DND-41 (cell line): ENCODE data around the gene SAMD11.

Experiments
- ATAC-seq: fragments of 200-7000 bp; cut with Tn5 transposase; 3 replicates; pipeline ENCODE4 v1.9.1; 2021; ENCODE audit warnings: low read depth; ENCODE audit not compliant: insufficient read depth
- DNase-seq: peaks from one replicate; pipeline ENCODE4 v3.0.0-alpha.2; 2020
- H2AFZ ChIP-seq: 2 replicates; pipeline ENCODE4 v1.6.0; 2012; ENCODE audit warnings: low read depth, low read length
- H3K27ac ChIP-seq: 2 replicates; pipeline ENCODE4 v1.5.1; 2012; ENCODE audit warnings: low read length, inconsistent platforms
- H3K27me3 ChIP-seq: fragments of 200-600 bp; sonication (generic); 2 replicates; pipeline ENCODE4 v1.6.0; 2012; ENCODE audit warnings: low read length, mild to moderate bottlenecking, inconsistent platforms; ENCODE audit not compliant: insufficient read depth, poor library complexity
- H3K36me3 ChIP-seq: 2 replicates; pipeline ENCODE4 v1.5.1; 2012; ENCODE audit warnings: low read length, inconsistent platforms; ENCODE audit not compliant: insufficient read depth
- H3K4me1 ChIP-seq: 2 replicates; pipeline ENCODE4 v1.5.1; 2012; ENCODE audit warnings: mild to moderate bottlenecking, low read length; ENCODE audit not compliant: insufficient read depth
- H3K4me2 ChIP-seq: 2 replicates; pipeline ENCODE4 v1.6.0; 2012; ENCODE audit warnings: mild to moderate bottlenecking, moderate library complexity, low read length, inconsistent platforms; ENCODE audit not compliant: insufficient read depth
- H3K4me3 ChIP-seq, 2 experiments: fragments of 200-600 bp in 1 of 2; shearing (Covaris generic) in 1 of 2; 2 replicates each; pipeline ENCODE4 v1.5.1; 2012 to 2016; ENCODE audit warnings: inconsistent platforms in 2 of 2, low read length in 2 of 2, mild to moderate bottlenecking in 2 of 2, low read depth in 1 of 2, moderate library complexity in 1 of 2
- H3K79me2 ChIP-seq: 2 replicates; pipeline ENCODE4 v1.6.0; 2012; ENCODE audit warnings: low read length, inconsistent platforms; ENCODE audit not compliant: insufficient read depth
- H3K9ac ChIP-seq: 2 replicates; pipeline ENCODE4 v1.6.0; 2012; ENCODE audit warnings: low read depth, mild to moderate bottlenecking, inconsistent platforms, low read length, moderate library complexity
- H3K9me3 ChIP-seq: 2 replicates; pipeline ENCODE4 v1.5.1; 2012; ENCODE audit warnings: low read length, moderate library complexity, mild to moderate bottlenecking, inconsistent platforms; ENCODE audit not compliant: insufficient read depth, severe bottlenecking
- H4K20me1 ChIP-seq: 2 replicates; pipeline ENCODE4 v1.6.0; 2012; ENCODE audit warnings: low read length; ENCODE audit not compliant: insufficient read depth
- EZH2 ChIP-seq: IDR thresholded peaks from 3 replicates; pipeline ENCODE4 v1.6.1; 2012; ENCODE audit warnings: borderline replicate concordance, low read depth, mild to moderate bottlenecking, moderate library complexity, low read length, inconsistent platforms; ENCODE audit not compliant: severe bottlenecking
- TF ChIP-seq, protein P1 (sequence below): IDR thresholded peaks from 2 replicates; pipeline ENCODE4 v1.5.1; 2012; ENCODE audit warnings: borderline replicate concordance, low read length, moderate library complexity, mild to moderate bottlenecking; ENCODE audit not compliant: poor library complexity, severe bottlenecking; ENCODE audit errors: extremely low read depth

SAMD11 gene

DNA sequence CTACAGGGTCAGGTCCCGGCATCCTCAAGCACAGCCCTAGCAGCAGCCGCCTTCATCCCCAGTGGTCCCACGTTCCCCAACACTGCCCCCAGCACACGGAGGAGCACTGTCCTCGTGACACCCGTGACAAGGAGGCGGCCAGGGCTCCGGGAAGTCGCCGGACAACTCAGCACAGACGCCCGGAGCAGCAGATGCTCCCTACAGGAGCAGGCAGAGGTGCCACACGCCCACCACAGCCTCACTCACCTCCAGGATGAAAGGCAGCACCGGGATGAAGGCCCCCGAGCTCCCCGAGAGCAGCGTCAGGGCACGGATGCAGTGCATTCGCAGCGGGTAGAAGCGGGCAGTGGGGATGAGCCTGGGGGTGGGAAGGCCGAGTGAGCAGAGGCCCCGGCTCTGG lies 27.2 kb downstream of the SAMD11 start:
- no peak for ATAC-seq
- H3K27me3 ChIP-seq: no peaks in the 10 kb centered on the region
- H3K36me3 ChIP-seq: peaks cover 99% of the 10 kb centered on the region
- H3K9me3 ChIP-seq: no peaks in the 10 kb centered on the region
- H3K4me3 ChIP-seq: no peak overlapping the region
- no peak overlapping the region for H3K9ac ChIP-seq
- H3K27ac ChIP-seq: no peak overlapping the region
- no peak overlapping the region for H2AFZ ChIP-seq
- no peak overlapping the region for H3K4me2 ChIP-seq
- peaks cover 67% of the 10 kb centered on the region for H4K20me1 ChIP-seq
- H3K4me1 ChIP-seq: no peaks in the 10 kb centered on the region; the same call in 1 of the 2 replicates
- TF ChIP-seq EZH2: no peak
- TF ChIP-seq, protein P1, sequence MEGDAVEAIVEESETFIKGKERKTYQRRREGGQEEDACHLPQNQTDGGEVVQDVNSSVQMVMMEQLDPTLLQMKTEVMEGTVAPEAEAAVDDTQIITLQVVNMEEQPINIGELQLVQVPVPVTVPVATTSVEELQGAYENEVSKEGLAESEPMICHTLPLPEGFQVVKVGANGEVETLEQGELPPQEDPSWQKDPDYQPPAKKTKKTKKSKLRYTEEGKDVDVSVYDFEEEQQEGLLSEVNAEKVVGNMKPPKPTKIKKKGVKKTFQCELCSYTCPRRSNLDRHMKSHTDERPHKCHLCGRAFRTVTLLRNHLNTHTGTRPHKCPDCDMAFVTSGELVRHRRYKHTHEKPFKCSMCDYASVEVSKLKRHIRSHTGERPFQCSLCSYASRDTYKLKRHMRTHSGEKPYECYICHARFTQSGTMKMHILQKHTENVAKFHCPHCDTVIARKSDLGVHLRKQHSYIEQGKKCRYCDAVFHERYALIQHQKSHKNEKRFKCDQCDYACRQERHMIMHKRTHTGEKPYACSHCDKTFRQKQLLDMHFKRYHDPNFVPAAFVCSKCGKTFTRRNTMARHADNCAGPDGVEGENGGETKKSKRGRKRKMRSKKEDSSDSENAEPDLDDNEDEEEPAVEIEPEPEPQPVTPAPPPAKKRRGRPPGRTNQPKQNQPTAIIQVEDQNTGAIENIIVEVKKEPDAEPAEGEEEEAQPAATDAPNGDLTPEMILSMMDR: no peak
- H3K79me2 ChIP-seq: peaks cover 3% of the 10 kb centered on the region; the same call in 1 of the 2 replicates
- DNase-seq: no peak

DNA sequence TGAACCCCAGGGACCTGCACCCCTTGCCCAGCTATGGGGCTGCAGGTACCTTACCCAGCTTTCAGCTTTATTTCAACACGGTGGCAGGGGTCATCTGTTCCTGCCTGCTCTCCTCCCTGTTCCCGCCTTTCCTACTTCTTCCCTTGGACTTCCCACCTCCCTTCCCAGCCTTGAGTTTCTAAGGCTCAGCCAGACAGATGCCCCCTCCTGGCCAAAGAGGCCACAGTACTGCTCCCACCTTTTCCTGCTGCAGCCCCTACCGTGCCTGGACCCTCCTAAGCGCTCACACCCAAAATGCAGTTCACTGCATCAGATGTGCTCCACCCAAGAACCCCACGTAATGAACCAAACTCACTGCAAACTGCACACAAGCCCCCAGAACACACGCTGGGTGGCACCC lies 27.6 kb downstream of the SAMD11 start:
- peaks cover 99% of the 10 kb centered on the region for H3K36me3 ChIP-seq
- no peak for TF ChIP-seq EZH2
- TF ChIP-seq, protein P1: peak; percentile 39
- no peak overlapping the region for H3K9ac ChIP-seq
- H2AFZ ChIP-seq: no peak overlapping the region
- no peaks in the 10 kb centered on the region; the same call in 1 of the 2 replicates for H3K4me1 ChIP-seq
- H3K27me3 ChIP-seq: no peaks in the 10 kb centered on the region
- no peak overlapping the region for H3K4me3 ChIP-seq
- no peak for DNase-seq
- H3K79me2 ChIP-seq: peaks cover 8% of the 10 kb centered on the region; the same call in 1 of the 2 replicates
- no peak overlapping the region for H3K4me2 ChIP-seq
- H4K20me1 ChIP-seq: peaks cover 66% of the 10 kb centered on the region
- H3K9me3 ChIP-seq: no peaks in the 10 kb centered on the region
- H3K27ac ChIP-seq: no peak overlapping the region
- no peak for ATAC-seq

DNA sequence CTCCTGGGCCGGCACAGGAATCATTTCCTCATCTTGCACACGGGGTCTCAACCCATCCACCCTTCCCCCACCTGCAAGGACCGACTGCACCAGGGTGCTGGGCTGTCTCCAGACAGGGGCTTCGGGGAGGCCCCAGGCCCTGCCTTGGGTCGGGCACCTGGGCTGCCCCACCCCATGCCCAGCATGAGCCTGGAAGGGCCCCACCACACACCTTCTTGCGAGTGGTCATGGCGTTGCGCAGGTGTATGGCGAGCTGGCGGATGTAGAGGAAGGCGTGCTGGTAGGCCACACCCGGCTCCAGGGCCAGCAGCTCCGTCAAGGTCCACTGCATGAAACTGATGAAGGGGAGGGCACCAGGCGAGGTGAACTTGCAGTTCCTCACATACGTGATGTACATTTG lies 28.5 kb downstream of the SAMD11 start:
- Histone ChIP-seq H3K4me1 (peaks cover 7% of the 10 kb centered on the region), H3K9ac (no peak overlapping the region), H2AFZ (no peak overlapping the region), H3K9me3 (no peaks in the 10 kb centered on the region), H3K79me2 (peaks cover 17% of the 10 kb centered on the region), H3K4me3 (no peak overlapping the region), H4K20me1 (peaks cover 69% of the 10 kb centered on the region), H3K4me2 (no peak overlapping the region), H3K27me3 (no peaks in the 10 kb centered on the region), H3K27ac (no peak overlapping the region), H3K36me3 (peaks cover 100% of the 10 kb centered on the region)
- no peak for DNase-seq
- TF ChIP-seq, protein P1: no peak
- TF ChIP-seq EZH2: no peak
- no peak for ATAC-seq

DNA sequence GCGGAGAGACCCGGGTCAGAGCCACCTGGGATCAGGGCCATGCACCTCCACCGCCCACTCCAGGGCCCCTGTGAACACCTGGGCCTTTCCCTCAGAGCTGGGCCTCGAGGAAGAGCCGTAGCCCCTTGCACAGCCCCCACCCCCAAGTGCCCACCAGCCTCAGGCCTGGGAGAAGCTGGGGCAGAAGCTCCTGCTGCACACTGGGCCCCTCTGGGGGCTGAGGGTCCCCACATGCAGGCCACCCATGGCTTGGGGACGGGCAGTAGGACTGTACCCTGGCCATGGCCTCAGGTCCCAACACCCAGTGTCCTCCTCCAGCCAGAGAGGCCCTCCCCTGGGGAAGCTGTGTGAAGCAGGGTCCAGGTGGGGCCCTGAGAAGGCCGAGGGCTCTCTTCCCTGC lies 28.9 kb downstream of the SAMD11 start:
- H3K27me3 ChIP-seq: no peaks in the 10 kb centered on the region
- H3K4me1 ChIP-seq: peaks cover 11% of the 10 kb centered on the region
- H3K9ac ChIP-seq: no peak overlapping the region
- no peaks in the 10 kb centered on the region for H3K9me3 ChIP-seq
- H2AFZ ChIP-seq: no peak overlapping the region
- no peak overlapping the region for H3K4me3 ChIP-seq
- DNase-seq: no peak
- no peak overlapping the region for H3K27ac ChIP-seq
- TF ChIP-seq, protein P1: no peak
- TF ChIP-seq EZH2: no peak
- H4K20me1 ChIP-seq: peaks cover 69% of the 10 kb centered on the region
- peaks cover 21% of the 10 kb centered on the region for H3K79me2 ChIP-seq
- no peak overlapping the region for H3K4me2 ChIP-seq
- no peak for ATAC-seq
- peaks cover 98% of the 10 kb centered on the region for H3K36me3 ChIP-seq
